Measurements from ENCODE around the gene PCDH8.

DNA sequence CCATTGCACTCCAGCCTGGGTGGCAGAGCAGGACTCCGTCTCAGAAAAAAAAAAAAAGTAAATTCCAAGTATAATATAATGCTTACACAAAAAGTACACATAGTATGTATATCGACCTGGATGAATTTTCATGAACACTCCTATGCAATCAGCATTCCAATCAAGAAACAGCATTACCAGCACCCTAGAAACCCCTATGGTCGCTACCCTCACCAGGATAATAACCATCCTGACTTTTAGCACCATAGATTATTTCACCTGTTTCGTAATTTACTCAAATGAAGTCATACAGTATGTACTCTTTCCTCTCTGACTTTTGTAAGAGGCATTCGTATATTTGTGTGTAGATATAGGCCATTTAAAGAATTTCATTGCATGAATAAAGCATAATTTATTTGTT lies 47.6 kb downstream of the PCDH8 start:
- TF ChIP-seq, protein P1, sequence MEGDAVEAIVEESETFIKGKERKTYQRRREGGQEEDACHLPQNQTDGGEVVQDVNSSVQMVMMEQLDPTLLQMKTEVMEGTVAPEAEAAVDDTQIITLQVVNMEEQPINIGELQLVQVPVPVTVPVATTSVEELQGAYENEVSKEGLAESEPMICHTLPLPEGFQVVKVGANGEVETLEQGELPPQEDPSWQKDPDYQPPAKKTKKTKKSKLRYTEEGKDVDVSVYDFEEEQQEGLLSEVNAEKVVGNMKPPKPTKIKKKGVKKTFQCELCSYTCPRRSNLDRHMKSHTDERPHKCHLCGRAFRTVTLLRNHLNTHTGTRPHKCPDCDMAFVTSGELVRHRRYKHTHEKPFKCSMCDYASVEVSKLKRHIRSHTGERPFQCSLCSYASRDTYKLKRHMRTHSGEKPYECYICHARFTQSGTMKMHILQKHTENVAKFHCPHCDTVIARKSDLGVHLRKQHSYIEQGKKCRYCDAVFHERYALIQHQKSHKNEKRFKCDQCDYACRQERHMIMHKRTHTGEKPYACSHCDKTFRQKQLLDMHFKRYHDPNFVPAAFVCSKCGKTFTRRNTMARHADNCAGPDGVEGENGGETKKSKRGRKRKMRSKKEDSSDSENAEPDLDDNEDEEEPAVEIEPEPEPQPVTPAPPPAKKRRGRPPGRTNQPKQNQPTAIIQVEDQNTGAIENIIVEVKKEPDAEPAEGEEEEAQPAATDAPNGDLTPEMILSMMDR (IDR thresholded peaks at IDR 0.05): no peak
- no peak for TF ChIP-seq POLR2A (IDR thresholded peaks at IDR 0.05)

Data from adrenal gland (tissue), 5 donors.